GM19328 (cell line): Measurements from ENCODE around the gene SYPL1.

Experiments used
- ATAC-seq: cut with Tn5 transposase; IDR thresholded peaks from one replicate; pipeline ENCODE4 v1.9.1; 2021; ENCODE audit warnings: mild to moderate bottlenecking, moderate library complexity; ENCODE audit not compliant: unreplicated experiment

The SYPL1 gene

DNA sequence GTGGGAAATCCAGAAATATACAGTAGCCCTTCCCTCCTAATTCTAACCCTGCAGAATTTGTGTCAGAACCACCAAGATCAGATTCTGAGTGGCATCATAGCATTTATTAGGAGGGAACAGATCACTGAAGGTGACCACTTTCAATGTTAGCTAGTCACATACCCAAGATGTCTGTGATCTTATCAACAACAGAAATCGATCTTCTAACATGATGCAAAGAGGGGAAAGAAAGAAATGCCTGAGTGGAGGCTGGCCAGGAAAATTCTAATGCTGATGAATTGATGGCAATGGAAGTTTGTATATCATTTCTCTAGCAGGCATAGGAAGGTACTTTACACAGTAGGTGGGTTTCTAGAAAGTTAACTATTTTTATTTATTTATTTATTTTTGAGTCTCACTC lies 10.6 kb upstream of the SYPL1 start:
- no peak for ATAC-seq

DNA sequence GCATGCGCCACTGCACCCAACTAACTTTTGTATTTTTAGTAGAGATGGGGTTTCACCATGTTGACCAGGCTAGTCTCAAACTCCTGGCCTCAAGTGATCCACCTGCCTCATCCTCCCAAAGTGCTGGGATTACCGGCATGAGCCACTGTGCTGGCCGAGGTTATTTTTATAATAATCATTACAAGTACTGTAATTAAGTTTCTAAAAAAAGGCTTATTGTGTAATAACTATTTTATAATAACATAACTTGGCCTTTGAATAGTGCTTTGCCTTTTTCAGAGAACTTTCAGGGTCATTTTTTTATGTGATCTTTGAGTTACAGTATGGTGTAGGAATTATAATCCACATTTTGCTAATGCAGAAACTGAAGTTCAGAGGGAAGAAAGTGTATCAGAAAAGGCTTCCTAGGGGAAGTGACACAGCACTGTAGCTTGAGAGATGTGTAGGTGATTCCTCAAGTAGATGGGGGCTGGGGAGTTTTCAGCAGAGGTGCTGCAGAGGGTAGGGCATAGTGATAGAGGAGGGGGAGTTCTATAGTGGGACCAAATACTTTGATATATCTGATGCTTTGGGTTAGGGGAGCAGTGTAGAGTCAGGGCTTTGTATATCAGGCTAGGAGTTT lies 9.2 kb upstream of the SYPL1 start:
- no peak for ATAC-seq

DNA sequence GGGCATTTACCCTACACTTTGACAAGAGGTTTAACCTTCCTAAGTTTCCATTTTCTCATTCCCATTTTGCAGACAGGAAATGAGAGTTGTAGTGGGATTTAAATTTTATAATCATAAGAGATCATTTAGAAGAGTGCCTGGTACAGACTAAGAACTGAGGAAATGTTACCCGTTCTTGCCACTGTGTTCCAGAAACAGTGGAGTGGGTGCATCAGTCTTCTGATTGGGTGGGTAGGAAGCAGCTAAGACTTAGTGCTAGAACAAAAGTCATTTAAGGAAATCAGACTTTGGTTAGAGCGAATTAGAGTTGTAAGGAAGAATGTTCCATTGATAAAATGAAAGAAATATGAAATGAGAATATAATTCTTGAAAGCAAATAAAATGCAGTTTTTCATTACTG lies 8.4 kb upstream of the SYPL1 start:
- no peak for ATAC-seq

DNA sequence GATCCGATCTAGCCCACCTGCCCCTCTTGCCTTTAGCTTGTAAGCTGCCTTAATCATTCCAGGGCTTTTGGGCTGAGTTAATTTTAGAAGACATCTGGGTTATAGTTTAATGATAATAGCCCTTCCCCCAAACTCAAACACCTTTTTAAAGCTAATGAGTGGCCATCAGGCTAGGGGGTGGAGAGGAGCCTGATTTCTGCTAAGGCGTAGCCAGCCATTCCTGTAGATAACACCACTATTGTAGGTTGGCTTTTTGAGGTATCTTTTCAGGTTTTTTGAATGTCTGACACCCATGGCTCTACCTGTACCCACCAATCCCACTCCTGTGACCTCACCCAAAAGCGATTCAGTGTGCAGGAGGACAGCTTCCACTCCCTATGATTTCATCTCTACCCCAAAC lies 7.6 kb upstream of the SYPL1 start:
- ATAC-seq: no peak

DNA sequence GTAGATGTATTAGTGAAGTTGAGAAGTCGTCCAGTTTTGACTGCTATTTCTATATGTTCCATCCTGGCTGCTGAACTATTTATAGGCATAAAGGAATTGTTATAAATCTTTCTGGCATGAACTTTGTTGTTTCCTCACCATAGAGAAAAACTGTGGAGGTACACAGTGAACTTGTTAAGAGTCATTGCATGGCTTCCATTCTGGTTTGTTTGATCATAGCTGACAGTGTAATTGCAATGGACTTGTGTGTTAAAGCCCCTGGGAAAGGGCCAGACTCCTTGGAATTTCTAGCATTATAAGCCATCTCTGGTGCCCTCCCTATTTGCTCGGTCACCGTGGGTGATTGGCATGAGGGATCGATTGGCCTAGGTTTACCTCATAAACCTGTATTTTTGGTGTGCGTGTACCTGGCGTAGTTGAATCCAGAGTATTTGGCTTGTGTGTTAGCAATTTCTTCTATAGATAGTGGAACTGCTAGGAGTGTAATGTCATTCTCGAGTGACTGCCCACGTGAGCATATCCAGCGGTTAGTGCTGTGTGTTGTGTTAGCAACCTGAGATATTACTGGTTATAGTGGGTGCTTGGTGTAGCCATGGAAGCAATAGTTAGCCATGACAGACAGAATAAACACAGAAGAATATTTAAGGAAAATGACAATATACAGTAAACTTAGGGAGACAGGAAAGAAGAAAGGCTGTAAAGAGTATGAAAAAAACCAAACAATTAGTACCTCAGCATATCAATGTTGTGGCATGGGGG lies 5.9 kb upstream of the SYPL1 start:
- no peak for ATAC-seq

DNA sequence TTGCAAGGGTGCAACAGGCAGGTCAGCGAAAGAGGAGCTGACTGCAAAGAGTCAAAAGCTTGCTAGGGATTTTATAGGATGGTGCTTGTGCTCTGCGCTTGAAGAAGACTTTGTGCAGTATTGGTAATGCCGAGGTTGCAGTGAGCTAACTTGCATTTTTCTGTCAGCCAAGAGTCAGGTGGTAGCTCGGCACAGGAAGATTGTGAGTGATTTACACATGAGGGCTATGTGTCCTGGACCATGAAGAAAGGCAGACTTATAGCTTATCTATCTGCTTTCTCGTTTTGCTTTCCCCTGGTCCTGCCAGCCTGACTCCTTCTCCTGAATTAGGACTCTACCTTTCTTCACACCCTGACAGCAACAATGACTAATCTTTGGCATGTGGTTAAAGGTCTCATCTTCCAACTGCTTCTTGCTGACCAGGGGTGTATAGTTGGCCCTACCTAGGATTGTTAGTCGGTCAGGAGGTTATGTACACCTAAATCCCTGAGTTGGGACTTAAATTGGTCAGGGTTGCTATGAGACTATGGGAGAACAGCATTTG lies 4.1 kb upstream of the SYPL1 start:
- ATAC-seq: no peak

DNA sequence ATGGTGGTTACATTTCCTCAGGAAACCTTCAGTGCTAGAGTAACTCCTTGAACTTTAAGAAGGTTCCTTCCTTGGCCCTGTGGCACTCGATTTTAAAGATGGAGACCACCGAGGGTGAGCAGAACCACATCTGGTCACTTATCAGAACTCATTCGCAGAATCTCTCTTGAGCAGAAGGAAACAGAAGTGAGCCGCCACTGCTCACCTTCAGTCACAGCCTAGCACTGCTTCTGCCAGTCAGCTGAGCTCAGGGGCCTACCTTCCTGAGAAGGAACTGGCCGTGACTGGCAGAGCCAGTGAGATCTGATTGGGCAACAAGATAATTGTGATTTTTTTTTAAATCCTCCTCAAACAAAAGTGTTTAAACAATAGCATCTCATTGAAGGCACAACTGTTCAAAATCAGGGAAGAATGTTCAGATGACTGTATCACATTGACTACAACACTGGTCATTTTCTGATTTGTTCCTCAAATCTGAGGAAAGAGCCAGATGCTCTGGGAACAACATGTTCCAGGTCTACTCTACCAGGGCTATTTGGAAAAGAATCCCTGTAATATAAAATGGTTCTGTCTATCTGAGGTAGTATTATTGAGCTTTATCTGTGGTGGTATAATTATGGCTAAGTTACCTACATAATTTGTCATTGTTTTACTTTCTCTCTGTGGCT lies 2.7 kb upstream of the SYPL1 start:
- no peak for ATAC-seq

DNA sequence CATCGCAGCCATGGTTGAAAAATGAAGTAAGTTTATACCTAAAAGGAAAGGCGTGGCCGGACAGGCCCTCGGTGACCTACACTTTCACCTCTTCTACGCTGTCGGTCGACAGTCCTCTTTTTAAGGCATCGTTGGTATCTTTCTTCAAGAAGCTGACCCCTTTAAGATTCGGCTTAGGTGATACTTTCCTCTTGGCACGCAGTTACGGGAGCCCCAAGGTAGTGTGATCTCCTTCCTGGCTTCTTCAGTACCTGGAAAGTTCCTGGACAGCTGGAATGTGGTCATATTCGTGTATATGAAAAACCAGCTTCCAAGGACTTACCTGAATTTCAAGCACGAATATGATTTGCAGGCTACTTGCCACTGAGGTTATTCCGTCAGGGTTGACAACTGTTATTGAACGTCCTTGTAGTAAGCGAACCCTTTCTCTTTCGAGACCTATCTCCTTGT lies 885 bp upstream of the SYPL1 start:
- no peak for ATAC-seq

DNA sequence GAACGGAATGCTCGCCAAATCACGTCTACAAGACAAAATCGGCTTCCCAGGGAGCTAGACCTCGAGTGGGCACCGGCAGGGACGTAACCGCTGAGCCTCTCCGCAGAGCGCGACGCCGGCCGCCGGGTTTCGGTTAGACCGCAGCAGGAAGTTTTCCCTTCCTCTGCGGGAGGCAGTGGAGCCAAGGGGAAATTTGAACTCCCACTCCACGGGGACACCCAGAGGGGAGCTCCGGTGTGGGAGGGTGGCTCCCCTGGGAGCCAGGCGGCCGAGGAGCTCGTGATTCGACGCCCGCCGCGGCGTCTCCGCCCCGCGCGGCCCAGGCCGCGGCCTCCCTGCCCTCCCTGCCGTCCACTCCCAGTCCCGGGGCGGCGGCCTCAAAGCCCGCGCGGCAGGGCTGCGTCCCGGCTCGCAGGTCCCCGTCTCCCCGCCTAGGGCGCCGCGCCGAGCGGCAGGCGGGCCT lies 426 bp downstream of the SYPL1 start:
- peak; percentile 30 for ATAC-seq

DNA sequence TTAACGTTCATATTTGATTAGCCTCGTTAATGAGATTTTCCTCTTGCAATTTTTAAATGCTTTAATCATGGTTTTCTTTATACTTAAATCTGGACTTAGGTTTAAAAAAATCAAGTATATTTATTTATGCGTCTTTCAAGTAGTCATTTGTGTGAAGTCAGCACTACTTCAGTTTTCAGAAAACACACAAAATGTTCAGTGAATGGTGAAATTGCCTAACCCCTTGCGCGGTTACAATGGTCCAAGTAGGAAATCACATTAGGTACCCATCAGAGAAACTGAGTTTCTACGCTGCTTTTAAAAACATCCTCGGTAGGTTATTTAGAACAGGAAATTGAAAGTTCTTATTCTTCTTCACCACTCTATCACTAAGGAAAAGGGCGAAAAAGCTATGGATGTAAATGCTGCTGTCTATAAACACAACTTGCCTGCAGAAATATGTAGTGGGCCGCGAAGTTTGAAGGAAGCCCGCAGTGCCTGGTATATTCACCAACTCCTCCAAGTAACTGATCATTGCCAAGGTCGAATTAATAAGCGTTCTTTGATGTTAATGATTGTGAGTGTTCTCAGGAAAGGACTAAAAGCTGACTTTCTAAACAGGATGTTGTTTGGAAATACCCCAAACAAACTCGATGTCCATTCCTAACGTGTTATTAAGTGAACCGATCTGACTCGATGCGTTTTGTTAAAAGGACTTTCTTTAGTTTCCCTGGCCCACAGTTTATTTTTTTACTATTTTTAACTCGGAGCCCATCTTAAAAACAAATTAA lies 1.0 kb downstream of the SYPL1 start:
- ATAC-seq: no peak

DNA sequence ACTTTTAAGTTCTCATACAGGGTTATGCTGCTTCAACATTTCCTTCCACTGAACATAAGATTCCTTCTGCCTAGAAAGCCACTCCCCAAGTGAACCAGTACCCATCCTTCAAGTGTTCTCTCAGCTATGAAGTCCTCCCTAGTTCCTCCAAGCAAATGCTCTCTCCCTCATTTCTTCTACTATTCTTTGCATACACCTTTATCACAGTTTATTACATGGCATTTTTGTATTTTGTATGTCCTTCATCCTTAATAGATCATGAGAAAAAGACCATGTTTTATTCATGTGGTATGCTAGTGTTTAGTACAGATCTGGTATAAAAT lies 1.9 kb downstream of the SYPL1 start:
- ATAC-seq: no peak

DNA sequence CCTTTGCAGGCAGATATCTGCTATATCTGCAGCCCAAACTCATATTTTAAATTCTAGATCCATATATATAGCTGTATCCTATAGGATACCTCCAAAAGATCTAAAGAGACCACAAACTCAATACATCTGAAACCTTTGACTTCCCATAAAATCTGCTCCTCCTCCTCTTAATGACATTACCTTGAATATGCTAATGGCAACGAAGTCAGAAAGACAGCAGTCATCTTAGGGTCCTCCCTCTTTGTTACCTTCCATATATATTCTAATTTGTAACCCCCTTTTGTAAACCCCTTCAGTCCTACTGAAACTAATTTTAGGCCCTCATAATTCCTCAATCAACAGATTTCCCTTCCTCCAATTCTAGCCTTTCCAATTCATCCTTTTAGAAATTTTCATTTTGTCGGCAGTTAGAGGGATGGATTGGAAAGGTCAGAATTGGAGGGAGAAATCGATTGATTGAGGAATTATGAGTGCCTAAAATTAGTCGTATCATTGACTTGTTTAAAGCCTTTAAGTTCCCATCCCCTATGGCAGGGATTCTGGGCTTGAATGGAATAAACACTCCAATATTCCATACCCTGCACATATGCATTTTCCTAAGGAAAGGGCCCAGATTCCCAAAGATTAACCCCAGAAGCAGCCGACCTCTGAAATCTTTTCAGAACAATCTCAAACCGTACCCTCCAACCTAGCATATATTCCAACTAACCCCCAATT lies 2.4 kb downstream of the SYPL1 start:
- no peak for ATAC-seq

DNA sequence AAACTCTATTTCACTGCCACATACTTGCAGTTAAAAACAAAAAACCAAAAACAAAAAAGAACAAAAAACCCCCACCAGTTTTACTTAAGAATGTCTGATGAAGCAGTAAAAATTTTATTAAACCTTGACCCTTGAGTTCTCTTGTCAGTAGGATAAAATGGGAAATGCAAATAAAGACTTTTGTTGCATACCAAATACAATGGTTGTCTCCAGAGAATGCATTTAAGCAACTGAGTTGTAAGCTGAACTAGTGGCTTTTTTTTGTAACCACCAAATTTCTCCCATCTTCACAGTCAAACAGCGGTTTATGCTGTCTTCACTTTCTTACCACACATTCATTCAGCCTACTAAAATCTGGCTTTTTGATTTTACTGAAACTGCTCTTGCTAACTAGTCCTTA lies 3.1 kb downstream of the SYPL1 start:
- ATAC-seq: no peak

DNA sequence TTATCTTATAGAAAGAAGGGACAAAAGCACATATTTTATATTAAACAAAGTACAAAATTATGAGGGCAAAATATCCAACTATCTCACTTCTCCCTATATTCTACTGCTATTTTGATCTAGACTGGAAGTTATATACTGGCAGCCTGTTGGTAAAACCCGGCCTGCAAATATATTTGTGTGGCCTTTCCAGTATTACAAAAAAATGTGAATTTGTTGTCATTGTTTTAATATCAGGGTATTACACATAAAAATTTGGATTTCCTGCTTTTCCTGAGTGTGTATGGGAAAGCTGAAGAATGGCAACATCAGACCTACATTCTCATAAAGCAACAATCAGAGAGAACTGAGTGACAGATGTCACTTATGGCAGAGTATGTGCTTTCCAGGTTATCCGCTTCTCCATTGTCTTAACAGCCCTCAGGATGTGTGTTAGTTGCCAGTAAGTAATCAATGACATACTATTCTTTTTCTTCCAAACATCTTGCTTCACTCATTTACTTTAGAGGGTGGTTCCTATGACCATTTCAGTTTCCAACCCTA lies 7.3 kb downstream of the SYPL1 start:
- ATAC-seq: no peak

DNA sequence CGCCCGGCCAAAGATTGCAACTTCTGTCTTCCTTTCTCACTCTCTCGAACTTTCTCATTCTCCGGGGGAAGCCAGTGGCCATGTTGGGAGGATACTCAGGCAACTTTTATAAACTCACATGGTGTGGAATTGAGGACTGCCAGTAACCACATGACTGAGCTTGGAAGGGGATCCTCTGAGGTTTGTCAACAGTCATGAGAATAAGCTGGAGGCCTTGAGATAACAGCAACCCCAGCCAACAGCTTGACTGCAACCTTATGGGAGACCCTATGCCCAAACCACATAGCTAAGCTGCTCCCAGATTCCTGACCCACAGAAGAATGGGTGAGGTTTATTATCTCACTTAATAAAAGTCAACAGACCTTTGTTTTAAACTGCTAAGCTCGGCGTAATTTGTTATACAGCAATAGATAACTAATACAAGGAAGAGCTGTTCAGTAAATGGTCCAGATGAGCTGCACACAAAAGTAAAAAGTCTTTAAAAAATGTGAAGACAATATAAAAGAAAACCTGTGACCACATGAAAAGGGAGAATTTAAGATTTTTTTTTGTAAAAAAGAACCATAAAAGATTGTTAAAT lies 9.6 kb downstream of the SYPL1 start:
- ATAC-seq: no peak

DNA sequence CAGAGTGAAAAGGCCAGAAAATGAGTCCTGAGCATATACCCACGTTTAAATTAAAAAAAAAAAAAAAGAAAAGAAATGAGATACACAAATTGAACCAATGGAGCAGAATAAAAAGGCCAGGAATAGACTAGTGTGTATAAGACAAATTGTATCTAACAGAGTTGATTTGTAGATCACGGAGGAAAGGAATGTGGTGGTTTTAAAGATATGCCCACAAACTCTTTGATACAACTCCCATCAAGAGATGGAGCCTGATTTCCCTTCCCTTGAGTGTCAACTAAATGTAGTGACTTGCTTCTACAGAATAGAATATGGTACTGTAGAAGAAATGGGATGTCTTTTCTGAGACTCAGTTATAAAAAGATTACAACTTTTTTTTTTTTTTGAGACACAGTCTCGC lies 10.4 kb downstream of the SYPL1 start:
- no peak for ATAC-seq

DNA sequence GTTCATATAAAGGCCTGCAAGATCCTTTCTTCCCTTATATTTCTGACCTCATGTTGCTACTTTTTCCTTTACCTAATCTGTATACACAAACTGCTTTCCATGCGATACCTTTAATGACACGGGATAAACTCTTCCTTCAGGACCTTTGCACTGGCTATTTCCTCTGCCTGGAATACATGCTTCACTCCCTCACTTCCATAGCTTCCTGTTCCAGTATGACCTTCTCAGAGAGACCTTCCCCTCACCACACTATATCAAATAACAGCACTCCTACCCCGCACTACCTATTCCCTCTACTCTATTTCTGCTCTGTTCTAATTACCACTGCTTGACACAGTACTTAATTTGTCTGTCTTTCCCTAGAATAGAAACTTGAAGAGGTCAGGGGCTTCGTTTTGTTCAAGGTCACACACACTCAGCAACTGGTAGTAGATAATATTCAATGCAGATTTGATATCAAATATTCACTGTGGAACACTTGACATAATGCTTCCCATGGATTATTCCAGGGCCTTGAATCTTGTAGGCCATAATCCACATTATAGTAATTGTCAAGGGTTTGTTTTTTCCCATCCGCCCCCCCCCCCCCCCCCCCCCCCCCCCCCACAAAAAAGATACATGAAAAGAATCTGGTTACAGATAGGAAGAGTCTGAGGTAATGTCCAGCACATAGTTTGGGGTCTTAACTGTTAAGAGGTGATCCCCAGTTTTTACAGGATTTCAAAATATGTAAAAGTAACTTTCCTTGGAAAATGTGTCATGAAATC lies 11.1 kb downstream of the SYPL1 start:
- ATAC-seq: no peak

DNA sequence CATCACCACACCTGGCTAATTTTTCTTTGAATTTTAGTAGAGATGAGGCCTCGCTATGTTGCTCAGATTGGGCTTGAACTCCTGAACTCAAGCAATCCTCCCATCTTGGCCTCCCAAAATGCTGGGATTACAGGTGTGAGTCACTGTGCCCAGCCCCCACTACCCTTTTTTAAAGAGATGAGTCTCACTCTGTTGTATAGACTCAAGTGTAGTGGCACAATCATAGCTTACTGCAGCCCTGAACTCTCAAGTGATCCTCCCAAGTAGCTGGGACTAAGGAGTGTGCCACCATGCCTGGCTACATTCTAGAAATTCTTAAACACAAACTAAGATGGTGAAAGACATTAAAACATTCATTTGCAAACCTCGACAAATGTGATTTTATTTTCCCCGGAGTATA lies 12.6 kb downstream of the SYPL1 start:
- no peak for ATAC-seq

DNA sequence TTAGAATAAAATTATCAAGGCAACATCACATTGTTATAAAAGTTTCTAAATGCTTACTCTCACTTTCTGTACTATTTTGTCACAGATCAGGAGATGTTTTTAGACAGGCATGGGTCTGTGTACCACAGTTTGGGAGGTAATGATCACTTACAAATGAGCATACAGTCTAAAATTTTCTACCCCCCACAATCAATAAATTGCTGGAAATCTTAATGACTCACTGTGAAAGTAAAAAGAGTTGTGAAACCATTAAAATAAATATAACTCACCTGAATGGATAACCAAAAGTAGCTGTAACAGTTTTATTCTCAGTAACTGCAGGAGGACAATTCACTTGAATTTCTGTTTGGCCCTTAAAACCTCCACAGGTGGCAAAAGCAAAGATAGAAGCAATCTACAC lies 13.2 kb downstream of the SYPL1 start:
- no peak for ATAC-seq
